Upper lobe of left lung (tissue), 4 donors: ENCODE results near the gene PANX1.

Experiments
- CTCF ChIP-seq, 6 experiments: fragments of 450-650 bp in 4 of 6; fragments of 200-600 bp in 2 of 6; sonication (generic) in 2 of 6; IDR thresholded peaks; one replicate each; pipeline ENCODE4 v1.5.1; 2016 to 2019; ENCODE audit warnings: antibody characterized with exemption in 6 of 6
- EP300 ChIP-seq, 4 donors: sonication (generic); formaldehyde crosslinking; IDR thresholded peaks; one replicate each; pipeline ENCODE4 v1.5.1; 2017; ENCODE audit warnings: antibody characterized with exemption in 4 of 4, control low read depth in 2 of 4
- POLR2AphosphoS5 ChIP-seq, 2 donors: sonication (generic); formaldehyde crosslinking; IDR thresholded peaks; one replicate each; pipeline ENCODE4 v1.5.1; 2017; ENCODE audit warnings: antibody characterized with exemption in 2 of 2

- TF ChIP-seq POLR2AphosphoS5 (IDR thresholded peaks at IDR 0.05), result no peak
- no peak for TF ChIP-seq CTCF (IDR thresholded peaks at IDR 0.05)
- TF ChIP-seq EP300 (IDR thresholded peaks at IDR 0.05), result no peak
Observed at GRCh38 chr11:94127638-94128037, 1.0 kb upstream of the PANX1 start.
